Right atrium auricular region (tissue), 2 donors: ENCODE results near the gene TNPO3. TPM values are rescaled to one million over a fixed set of nuclear protein-coding genes. Genes with fewer than 3 reads are reported as not detected.

ENCODE experiments used
- DNase-seq: peaks from one replicate; pipeline ENCODE4 v3.0.0-alpha.2; 2019; ENCODE audit warnings: low spot score
- H3K27ac ChIP-seq, 2 donors: fragments of 200-600 bp; sonication (generic); 1 replicate in 1 of 2; 2 replicates in 1 of 2; pipeline ENCODE4 v1.5.1; 2016 to 2019
- H3K27me3 ChIP-seq, 2 donors: fragments of 200-600 bp; sonication (generic); one replicate each; pipeline versions ENCODE4 v1.5.1 to v1.6.0; 2017 to 2019
- H3K36me3 ChIP-seq: fragments of 200-600 bp; sonication (generic); one replicate; pipeline ENCODE4 v1.5.1; 2016
- H3K4me1 ChIP-seq, 2 donors: fragments of 200-600 bp; sonication (generic); one replicate each; pipeline versions ENCODE4 v1.5.1 to v1.6.0; 2017 to 2019
- H3K4me3 ChIP-seq, 2 donors: fragments of 200-600 bp; sonication (generic); 1 replicate in 1 of 2; 2 replicates in 1 of 2; pipeline ENCODE4 v1.5.1; 2017 to 2019; ENCODE audit warnings: mild to moderate bottlenecking in 1 of 2, moderate library complexity in 1 of 2
- H3K9me3 ChIP-seq, 2 donors: fragments of 200-600 bp; sonication (generic); one replicate each; pipeline ENCODE4 v1.5.1; 2019
- total RNA-seq, 2 donors: library from RNA; depleted of rRNA; stranded (reverse); fragments of >200 nt; gene quantifications; one replicate each; pipeline ENCODE4 v1.1.0, GENCODE V29; 2016
- TF ChIP-seq, protein P1 (sequence below), 2 donors: fragments of 200-600 bp; sonication (generic); IDR thresholded peaks; one replicate each; pipeline ENCODE4 v1.5.1; 2019; ENCODE audit warnings: antibody characterized with exemption in 2 of 2

TNPO3 gene
- total RNA-seq, 2 donors from 2014 or later, result 23.5 to 23.6 TPM

- H3K4me3 ChIP-seq, result no peak overlapping the region
- H3K36me3 ChIP-seq, result peaks cover 17% of the 10 kb centered on the region
- peaks cover 0 to 4% of the 10 kb centered on the region in 2 donors for H3K4me1 ChIP-seq
- H3K9me3 ChIP-seq, result no peaks in the 10 kb centered on the region
- no peak overlapping the region for H3K27ac ChIP-seq
- no peaks in the 10 kb centered on the region for H3K27me3 ChIP-seq
- TF ChIP-seq, protein P1, sequence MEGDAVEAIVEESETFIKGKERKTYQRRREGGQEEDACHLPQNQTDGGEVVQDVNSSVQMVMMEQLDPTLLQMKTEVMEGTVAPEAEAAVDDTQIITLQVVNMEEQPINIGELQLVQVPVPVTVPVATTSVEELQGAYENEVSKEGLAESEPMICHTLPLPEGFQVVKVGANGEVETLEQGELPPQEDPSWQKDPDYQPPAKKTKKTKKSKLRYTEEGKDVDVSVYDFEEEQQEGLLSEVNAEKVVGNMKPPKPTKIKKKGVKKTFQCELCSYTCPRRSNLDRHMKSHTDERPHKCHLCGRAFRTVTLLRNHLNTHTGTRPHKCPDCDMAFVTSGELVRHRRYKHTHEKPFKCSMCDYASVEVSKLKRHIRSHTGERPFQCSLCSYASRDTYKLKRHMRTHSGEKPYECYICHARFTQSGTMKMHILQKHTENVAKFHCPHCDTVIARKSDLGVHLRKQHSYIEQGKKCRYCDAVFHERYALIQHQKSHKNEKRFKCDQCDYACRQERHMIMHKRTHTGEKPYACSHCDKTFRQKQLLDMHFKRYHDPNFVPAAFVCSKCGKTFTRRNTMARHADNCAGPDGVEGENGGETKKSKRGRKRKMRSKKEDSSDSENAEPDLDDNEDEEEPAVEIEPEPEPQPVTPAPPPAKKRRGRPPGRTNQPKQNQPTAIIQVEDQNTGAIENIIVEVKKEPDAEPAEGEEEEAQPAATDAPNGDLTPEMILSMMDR (IDR thresholded peaks at IDR 0.05), result no peak
- DNase-seq, result no peak
Measured at GRCh38 chr7:129037585-129037984, 17.3 kb downstream of the TNPO3 start.

DNA sequence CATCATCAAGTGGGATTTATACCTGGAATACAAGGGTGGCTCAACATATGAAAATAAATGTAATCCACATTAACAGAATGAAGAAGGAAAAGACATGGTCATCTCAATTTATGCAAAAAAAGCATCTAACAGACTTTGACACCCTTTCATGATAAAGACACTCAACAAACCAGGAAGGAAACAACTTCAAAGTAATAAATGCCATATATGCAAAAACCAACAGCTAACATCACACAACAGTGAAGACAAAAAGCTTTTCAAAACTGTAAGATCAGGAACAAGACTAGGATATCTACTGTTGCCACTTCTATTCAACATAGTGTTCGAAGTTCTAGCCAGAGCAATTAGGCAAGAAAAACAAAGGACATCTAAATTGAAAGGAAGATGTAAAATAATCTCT is 22.9 kb downstream of the TNPO3 start:
- no peaks in the 10 kb centered on the region for H3K9me3 ChIP-seq
- no peaks in the 10 kb centered on the region for H3K27me3 ChIP-seq
- H3K36me3 ChIP-seq, result peaks cover 4% of the 10 kb centered on the region
- TF ChIP-seq, protein P1 (IDR thresholded peaks at IDR 0.05), result no peak
- DNase-seq, result no peak
- H3K4me3 ChIP-seq, result no peak overlapping the region
- H3K27ac ChIP-seq, result no peak overlapping the region
- no peaks in the 10 kb centered on the region for H3K4me1 ChIP-seq

DNA sequence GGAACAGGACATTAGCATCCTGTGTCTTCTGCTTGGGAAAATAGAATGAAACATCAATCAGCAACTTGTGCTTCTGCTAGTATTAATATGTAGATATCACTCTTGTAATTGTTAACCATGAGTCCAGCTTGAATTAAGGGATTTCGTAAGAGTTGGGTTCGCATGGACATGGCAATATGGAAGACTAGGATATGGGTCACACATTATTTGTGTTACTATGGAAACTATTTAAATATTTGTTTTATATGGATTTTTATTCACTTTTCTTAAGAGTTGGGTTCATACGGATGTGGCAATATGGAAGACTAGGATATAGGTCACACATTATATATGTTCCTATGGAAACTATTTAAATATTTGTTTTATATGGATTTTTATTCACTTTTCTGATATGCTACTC is 24.5 kb downstream of the TNPO3 start:
- DNase-seq, result no peak
- Histone ChIP-seq H3K9me3 (no peaks in the 10 kb centered on the region), H3K4me1 (no peaks in the 10 kb centered on the region), H3K36me3 (no peaks in the 10 kb centered on the region), H3K27ac (no peak overlapping the region), H3K4me3 (no peak overlapping the region), H3K27me3 (no peaks in the 10 kb centered on the region)
- TF ChIP-seq, protein P1 (IDR thresholded peaks at IDR 0.05), result no peak

- H3K9me3 ChIP-seq, result no peaks in the 10 kb centered on the region
- no peak overlapping the region for H3K4me3 ChIP-seq
- no peak overlapping the region for H3K27ac ChIP-seq
- no peaks in the 10 kb centered on the region for H3K27me3 ChIP-seq
- no peaks in the 10 kb centered on the region for H3K36me3 ChIP-seq
- TF ChIP-seq, protein P1 (IDR thresholded peaks at IDR 0.05), result no peak
- peaks cover 0 to 8% of the 10 kb centered on the region in 2 donors for H3K4me1 ChIP-seq
- no peak for DNase-seq
Measured at GRCh38 chr7:129024125-129024524, 30.8 kb downstream of the TNPO3 start.

- Histone ChIP-seq H3K36me3 (no peaks in the 10 kb centered on the region), H3K9me3 (no peaks in the 10 kb centered on the region), H3K27me3 (no peaks in the 10 kb centered on the region), H3K4me3 (no peak overlapping the region), H3K4me1 (peaks cover 0 to 8% of the 10 kb centered on the region in 2 donors), H3K27ac (no peak overlapping the region)
- no peak for DNase-seq
- TF ChIP-seq, protein P1 (IDR thresholded peaks at IDR 0.05), result no peak
Measured at GRCh38 chr7:129021656-129022055, 33.3 kb downstream of the TNPO3 start.

GRCh38 chr7:129017933-129018538 is 36.9 kb downstream of the TNPO3 start:
- no peaks in the 10 kb centered on the region for H3K4me1 ChIP-seq
- no peak for DNase-seq
- no peaks in the 10 kb centered on the region for H3K27me3 ChIP-seq
- H3K36me3 ChIP-seq, result peaks cover 23% of the 10 kb centered on the region
- TF ChIP-seq, protein P1 (IDR thresholded peaks at IDR 0.05), result no peak
- no peak overlapping the region for H3K27ac ChIP-seq
- no peak overlapping the region for H3K4me3 ChIP-seq
- H3K9me3 ChIP-seq, result no peaks in the 10 kb centered on the region
